CD4-positive, alpha-beta T cell treated with Interleukin-4 for 1 hour (primary cell): ENCODE results near the gene OTUD4.
A peak's percentile ranks its signal among the peaks of the same experiment; 100 is the strongest.
"Not testable (repeated sequence)": the region's sequence is repeated elsewhere in the genome, so short reads cannot be mapped to it uniquely, and the experiment has no call there.

Source experiments
- DNase-seq, 2 donors: peaks; one replicate each; pipeline ENCODE4 v3.0.0-alpha.2; 2020 to 2022

Gene OTUD4

DNA sequence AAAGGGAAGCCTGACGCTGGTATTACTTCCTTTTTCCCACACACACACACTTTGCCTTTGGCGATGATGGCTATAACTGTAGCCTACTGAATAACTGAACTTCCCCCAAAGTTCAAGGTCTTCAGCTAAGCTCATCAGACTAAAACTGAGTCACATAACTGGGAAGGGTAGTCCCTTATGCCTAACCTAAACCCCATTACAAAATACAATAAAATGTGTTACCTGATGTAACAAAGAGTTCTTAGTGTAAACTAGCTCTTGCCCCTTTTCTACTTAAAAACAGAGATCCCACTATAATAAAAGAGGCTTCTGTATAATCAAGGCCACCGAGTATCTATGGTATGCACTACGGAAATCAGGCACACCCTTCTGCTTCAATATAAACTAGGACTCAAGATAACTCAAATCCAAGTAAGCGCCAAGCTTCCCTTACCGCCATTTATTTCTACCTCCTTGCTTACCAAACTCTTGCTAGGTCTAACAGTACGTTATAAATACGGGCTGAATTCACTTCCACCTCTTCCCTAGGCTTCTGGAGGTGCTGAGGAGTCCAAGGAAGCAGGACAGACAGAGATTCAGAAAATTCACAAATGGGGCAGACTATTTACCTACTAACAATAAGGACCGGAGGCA lies 2.4 kb downstream of the OTUD4 start:
- peak; percentile 22 to 35 for DNase-seq

- peak in 1 of 2 donors; percentile 31 for DNase-seq
Measured at GRCh38 chr4:145177511-145177905, 2.9 kb downstream of the OTUD4 start.

DNA sequence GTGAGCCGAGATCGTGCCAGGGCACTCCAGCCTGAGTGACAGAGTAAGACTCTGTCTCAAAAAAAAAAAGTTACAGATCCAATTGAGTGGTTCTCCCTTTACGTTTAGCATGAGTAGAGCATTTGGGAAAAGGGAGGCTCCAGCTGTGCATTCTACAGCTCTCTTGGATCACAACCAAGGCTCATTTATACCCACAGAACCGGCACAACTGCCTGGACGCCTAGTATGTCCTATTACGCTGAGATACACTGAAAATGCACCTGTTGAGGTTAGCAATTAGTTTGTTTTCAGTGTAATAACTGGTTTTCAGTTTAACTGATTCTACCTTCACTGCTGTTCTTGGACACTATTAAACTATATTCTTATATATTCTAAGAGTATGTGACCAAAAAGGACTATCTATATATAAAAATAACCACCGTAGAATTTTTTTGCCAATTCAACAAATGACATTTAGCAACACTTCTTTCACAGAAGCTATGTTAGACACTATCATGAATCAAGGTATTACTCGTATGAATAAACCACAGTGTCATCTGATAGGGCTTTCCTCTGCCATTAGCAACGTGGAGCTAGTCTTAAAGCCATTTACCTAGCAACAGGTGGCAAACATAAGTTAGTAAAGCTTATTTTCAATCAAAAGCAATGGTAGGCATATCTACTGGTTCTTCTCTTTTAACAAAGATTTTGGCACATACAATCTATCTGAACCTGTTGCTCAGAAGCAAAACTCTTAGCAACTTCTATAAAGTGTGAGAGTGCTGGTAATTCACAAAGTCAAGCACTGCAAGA lies 3.6 kb downstream of the OTUD4 start:
- DNase-seq = peak in 1 of 2 donors; percentile 54

DNA sequence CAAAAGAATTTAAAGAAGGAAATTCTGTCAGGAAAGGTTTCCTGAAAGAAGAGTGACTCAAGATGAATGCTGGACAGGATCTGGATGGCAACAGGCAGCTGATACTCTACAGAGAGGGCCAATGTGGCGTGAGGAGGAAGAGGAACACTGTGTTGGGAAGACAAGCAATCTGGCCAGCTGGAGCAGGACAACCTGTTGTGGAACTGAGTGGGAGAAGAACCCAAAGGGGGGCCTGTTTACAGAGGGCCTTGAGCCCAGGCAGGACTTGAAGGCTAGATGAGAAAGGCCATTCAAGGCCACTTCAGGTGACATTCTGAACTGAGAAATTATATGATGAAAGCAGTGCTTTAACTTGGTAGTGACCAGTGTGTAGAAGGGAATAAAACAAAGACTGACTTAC lies 8.5 kb downstream of the OTUD4 start:
- DNase-seq = no peak

GRCh38 chr4:145170223-145170622 lies 10.2 kb downstream of the OTUD4 start:
- no peak for DNase-seq

DNA sequence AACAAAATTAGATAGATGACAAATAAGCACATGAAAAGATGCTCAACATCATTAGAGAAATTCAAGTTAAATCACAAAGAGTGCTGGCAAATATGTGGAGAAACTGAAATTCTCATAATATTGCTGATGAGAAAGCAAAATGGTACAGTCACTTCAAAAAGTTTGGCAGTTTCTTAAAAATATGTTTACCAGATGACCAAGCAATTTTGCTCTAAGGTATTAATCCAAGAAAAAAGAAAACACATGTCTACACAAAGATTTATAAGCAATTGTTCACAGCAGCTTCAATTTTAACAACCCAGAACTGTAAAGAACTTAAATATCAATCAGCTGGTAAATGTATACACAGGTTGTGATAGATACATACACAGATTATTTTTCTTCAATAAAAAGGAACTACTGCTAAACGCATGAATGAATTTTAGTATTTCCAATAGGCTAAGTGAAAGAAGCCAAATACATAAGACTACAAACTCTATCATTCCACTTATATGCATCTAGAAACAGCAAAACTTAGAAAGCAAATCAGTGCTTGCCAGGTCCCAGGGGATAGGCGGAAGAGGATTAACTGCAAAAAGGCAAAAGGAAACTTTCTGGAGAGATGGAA lies 11.7 kb downstream of the OTUD4 start:
- DNase-seq = no peak

DNA sequence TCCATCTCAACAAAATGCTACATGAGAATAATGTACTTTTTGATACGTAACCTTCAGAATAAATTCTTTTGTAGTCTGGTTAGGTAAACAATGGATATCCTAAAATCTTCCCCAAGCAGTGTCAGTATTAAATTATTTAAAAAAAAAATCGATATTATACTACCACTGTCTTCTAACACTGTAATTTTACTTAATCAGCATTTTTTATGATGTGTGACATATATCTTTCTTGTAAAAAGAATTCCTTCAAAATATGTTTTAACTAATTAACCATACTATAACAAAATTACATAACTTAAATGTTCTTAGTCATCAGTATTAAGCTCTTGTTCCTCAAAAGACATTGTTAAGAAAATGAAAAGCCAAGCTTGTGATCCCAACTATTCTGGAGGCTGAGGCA lies 12.5 kb downstream of the OTUD4 start:
- DNase-seq = no peak

GRCh38 chr4:145161549-145161948 lies 18.8 kb downstream of the OTUD4 start:
- no peak for DNase-seq

- DNase-seq = no peak
Measured at GRCh38 chr4:145156986-145157385, 23.4 kb downstream of the OTUD4 start.

DNA sequence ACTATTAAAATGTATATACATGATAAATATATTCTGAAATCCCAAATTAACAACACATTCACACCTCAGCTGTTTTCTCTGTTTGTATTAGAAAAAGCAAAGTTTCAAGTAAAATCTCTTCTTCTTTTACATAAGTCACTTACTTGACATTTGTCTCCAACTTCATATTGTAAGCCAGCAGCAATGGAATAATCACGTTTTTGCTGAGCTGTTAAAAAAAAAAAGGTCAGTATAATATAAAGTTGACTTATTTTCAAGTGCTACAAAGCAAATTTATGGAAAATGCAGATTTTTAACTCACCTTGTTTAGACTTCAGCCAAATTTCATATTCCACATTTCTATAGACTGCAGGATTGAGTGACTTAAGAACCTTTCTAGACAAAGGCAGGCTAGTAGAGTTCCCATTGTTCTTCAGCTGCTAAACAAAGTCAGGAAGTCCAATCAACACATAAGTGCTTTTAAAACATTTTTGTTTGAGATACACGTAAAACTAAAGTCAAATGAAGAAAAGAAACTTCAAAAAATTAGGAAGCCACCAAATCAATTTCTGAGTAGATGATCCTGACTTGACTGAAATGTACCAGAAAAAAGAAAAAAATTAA lies 25.0 kb downstream of the OTUD4 start:
- DNase-seq = no peak

- DNase-seq = peak; percentile 20 to 33
Measured at GRCh38 chr4:145154573-145154972, 25.8 kb downstream of the OTUD4 start.

GRCh38 chr4:145153904-145154298 lies 26.5 kb downstream of the OTUD4 start:
- DNase-seq = no peak

GRCh38 chr4:145153181-145153903 lies 27.0 kb downstream of the OTUD4 start:
- DNase-seq = no peak

- DNase-seq = no peak
Measured at GRCh38 chr4:145148980-145149379, 31.4 kb downstream of the OTUD4 start.

DNA sequence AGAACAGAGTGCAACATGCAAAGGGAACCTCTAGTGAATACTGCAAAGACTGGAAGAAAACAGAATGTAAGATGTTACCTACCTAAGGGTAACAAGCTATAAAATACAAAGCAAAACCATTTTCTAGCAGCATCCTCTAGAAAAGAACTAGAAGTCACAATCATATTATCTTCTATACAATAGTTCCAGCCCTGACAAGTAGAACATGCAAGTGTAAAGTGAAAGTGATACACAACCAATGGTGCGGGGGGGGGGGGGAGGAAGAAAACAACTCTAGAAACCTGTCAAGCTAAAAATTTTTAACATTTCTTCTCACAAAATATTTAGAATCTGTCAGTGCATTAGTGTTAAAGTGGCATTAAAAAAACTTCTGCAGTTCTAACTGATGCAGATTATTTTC lies 44.2 kb downstream of the OTUD4 start:
- not testable (repeated sequence) for DNase-seq

GRCh38 chr4:145132511-145133098 lies 47.8 kb downstream of the OTUD4 start:
- DNase-seq = no peak

DNA sequence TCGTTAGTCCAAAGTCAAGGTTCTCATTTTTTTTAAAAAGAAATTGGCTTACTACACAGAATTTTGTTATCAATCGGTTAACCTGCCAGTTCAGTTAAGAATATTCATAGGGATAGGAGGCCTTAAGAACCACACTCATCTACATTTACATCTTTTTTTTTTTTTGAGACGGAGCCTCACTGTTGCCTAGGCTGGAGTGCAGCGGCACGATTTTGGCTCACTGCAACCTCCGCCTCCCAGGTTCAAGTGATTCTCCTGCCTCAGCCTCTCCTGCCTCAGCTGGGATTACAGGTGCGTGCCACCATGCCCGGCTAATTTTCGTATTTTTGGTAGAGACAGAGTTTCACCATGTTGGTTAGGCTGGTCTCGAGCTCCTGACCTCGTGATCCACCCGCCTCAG lies 48.5 kb downstream of the OTUD4 start:
- no peak for DNase-seq

GRCh38 chr4:145130788-145131399 lies 49.5 kb downstream of the OTUD4 start:
- no peak for DNase-seq

- no peak for DNase-seq
Measured at GRCh38 chr4:145130130-145130529, 50.3 kb downstream of the OTUD4 start.

GRCh38 chr4:145125396-145125795 lies 55.0 kb downstream of the OTUD4 start:
- DNase-seq = no peak

DNA sequence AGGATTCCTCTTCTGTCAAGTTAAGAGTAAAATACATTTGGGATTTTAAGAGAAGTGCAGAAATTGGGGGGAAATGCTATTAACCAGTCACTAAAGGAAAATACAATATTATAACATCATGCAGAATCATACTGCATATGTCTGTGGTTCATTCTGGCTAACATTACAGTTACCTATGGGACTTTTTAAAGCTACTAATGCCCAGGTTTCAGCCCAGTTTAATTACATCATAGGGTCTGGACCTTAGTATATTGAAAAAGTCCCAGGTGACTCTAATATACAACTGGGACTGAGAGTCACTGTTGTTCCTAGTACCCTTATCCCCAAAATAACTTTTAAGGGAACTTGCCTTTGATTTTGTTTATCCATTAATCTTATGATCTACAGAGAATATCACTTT lies 72.3 kb downstream of the OTUD4 start:
- DNase-seq = no peak

DNA sequence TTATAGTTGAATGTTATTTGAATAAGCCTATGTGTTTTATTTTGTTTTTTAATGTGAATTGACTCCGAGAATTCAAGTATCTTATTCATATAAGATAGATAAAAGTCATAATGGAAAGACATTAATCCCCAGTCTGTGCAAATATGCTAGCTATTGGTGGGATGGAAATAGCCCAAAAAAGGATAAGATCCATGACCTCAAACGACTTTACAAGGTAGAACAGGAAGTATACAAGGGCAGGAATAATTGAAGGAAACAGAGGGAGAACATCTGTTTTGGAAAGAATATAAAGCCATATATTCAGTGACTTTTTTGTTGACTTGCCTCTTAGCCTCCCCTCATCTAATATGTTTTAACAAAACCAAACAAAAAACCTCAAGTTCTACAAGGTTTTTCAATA lies 73.3 kb downstream of the OTUD4 start:
- no peak for DNase-seq
